ENCODE data around the gene PIAS4. TPM values are rescaled to one million over a fixed set of nuclear protein-coding genes. Genes with fewer than 3 reads are reported as not detected.
A peak's percentile ranks its signal among the peaks of the same experiment; 100 is the strongest.

Gene PIAS4
- total and polyA plus RNA-seq, 2 of the 13 experiments (the other 11 are each of a cell fraction or from before 2014, with no cell fraction given): 9.0 to 20.1 TPM

GRCh38 chr19:4007021-4007835 lies at the start of gene PIAS4 (continued):
- TF ChIP-seq ZNF564 (CRISPR knock-in tag; IDR thresholded peaks at IDR 0.05) (peak; percentile 82; the same call in 1 of the 2 replicates), ZNF275 (CRISPR knock-in tag; IDR thresholded peaks at IDR 0.05; ENCODE audit: borderline replicate concordance) (0 out of 2 replicates have a peak, but pooled peaks have one; percentile 60), ZNF883 (CRISPR knock-in tag; IDR thresholded peaks at IDR 0.05; ENCODE audit: not compliant biosample characterization) (peak; percentile 86), ZNF550 (CRISPR knock-in tag; IDR thresholded peaks at IDR 0.05; ENCODE audit: borderline replicate concordance) (peak; percentile 53; the same call in 1 of the 2 replicates), ZNF441 (CRISPR knock-in tag; IDR thresholded peaks at IDR 0.05; ENCODE audit: borderline replicate concordance) (no peak), NFRKB (IDR thresholded peaks at IDR 0.05) (no peak), ZNF263 (CRISPR knock-in tag; IDR thresholded peaks at IDR 0.05) (peak; percentile 26; the same call in 1 of the 2 replicates), HOMEZ (CRISPR knock-in tag; IDR thresholded peaks at IDR 0.05; ENCODE audit: low read depth) (0 out of 2 replicates have a peak, but pooled peaks have one; percentile 11), HCFC1 (IDR thresholded peaks at IDR 0.05; ENCODE audit: low read depth, low read length) (peak; percentile 12; the same call in 1 of the 2 replicates), ATF7 (IDR thresholded peaks at IDR 0.05) (no peak), ATF7 (CRISPR knock-in tag; IDR thresholded peaks at IDR 0.05) (no peak), HOXA5 (CRISPR knock-in tag; IDR thresholded peaks at IDR 0.05) (peak; percentile 59; the same call in 1 of the 2 replicates), TEAD3 (CRISPR knock-in tag; optimal IDR thresholded peaks at IDR 0.05; ENCODE audit: borderline replicate concordance) (peak; percentile 12), ZNF124 (CRISPR knock-in tag; IDR thresholded peaks at IDR 0.05) (0 out of 2 replicates have a peak, but pooled peaks have one; percentile 62)
- TF ChIP-seq, protein P1, sequence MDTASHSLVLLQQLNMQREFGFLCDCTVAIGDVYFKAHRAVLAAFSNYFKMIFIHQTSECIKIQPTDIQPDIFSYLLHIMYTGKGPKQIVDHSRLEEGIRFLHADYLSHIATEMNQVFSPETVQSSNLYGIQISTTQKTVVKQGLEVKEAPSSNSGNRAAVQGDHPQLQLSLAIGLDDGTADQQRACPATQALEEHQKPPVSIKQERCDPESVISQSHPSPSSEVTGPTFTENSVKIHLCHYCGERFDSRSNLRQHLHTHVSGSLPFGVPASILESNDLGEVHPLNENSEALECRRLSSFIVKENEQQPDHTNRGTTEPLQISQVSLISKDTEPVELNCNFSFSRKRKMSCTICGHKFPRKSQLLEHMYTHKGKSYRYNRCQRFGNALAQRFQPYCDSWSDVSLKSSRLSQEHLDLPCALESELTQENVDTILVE (CRISPR knock-in tag; IDR thresholded peaks at IDR 0.05): 0 out of 2 replicates have a peak, but pooled peaks have one; percentile 31
- TF ChIP-seq, protein P2, sequence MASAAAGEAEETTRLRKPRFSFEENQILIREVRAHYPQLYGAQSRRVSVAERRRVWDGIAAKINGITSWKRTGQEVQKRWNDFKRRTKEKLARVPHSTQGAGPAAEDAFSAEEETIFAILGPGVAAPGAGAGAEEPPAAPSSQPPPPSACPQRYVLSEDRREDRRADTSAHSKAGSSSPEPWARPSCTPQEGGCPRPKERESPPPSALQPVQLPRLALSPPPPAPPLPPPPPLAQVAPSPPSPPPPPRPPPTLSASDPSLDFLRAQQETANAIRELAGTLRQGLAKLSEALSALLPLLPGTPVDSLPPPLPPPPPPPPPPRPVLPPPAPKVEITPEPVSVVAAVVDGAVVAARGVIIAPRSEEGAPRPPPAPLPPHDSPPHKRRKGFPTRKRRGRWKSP (CRISPR knock-in tag; IDR thresholded peaks at IDR 0.05): peak; percentile 78; the same call in 1 of the 2 replicates
- TF ChIP-seq, protein P3, sequence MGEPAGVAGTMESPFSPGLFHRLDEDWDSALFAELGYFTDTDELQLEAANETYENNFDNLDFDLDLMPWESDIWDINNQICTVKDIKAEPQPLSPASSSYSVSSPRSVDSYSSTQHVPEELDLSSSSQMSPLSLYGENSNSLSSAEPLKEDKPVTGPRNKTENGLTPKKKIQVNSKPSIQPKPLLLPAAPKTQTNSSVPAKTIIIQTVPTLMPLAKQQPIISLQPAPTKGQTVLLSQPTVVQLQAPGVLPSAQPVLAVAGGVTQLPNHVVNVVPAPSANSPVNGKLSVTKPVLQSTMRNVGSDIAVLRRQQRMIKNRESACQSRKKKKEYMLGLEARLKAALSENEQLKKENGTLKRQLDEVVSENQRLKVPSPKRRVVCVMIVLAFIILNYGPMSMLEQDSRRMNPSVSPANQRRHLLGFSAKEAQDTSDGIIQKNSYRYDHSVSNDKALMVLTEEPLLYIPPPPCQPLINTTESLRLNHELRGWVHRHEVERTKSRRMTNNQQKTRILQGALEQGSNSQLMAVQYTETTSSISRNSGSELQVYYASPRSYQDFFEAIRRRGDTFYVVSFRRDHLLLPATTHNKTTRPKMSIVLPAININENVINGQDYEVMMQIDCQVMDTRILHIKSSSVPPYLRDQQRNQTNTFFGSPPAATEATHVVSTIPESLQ (CRISPR knock-in tag; conservative IDR thresholded peaks at IDR 0.05): no peak
- TF ChIP-seq, protein P4, sequence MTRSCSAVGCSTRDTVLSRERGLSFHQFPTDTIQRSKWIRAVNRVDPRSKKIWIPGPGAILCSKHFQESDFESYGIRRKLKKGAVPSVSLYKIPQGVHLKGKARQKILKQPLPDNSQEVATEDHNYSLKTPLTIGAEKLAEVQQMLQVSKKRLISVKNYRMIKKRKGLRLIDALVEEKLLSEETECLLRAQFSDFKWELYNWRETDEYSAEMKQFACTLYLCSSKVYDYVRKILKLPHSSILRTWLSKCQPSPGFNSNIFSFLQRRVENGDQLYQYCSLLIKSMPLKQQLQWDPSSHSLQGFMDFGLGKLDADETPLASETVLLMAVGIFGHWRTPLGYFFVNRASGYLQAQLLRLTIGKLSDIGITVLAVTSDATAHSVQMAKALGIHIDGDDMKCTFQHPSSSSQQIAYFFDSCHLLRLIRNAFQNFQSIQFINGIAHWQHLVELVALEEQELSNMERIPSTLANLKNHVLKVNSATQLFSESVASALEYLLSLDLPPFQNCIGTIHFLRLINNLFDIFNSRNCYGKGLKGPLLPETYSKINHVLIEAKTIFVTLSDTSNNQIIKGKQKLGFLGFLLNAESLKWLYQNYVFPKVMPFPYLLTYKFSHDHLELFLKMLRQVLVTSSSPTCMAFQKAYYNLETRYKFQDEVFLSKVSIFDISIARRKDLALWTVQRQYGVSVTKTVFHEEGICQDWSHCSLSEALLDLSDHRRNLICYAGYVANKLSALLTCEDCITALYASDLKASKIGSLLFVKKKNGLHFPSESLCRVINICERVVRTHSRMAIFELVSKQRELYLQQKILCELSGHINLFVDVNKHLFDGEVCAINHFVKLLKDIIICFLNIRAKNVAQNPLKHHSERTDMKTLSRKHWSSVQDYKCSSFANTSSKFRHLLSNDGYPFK (CRISPR knock-in tag; IDR thresholded peaks at IDR 0.05; ENCODE audit: borderline replicate concordance): peak; percentile 70; the same call in 1 of the 2 replicates

All from HepG2 (cell line).